ENCODE data around the gene DYSF. TPM values are rescaled to one million over a fixed set of nuclear protein-coding genes. Genes with fewer than 3 reads are reported as not detected.
A peak's percentile ranks its signal among the peaks of the same experiment; 100 is the strongest.

Gene DYSF
- total RNA-seq, 1 donor from 2014 or later = not detected

GRCh38 chr2:71613403-71613952 is 160.1 kb downstream of the DYSF start:
- DNase-seq (ENCODE audit: low spot score) = no peak
- no peaks in the 10 kb centered on the region for H3K4me1 Mint-ChIP-seq (ENCODE audit: low read depth)
- H3K27ac Mint-ChIP-seq = no peak overlapping the region
- H3K36me3 Mint-ChIP-seq (ENCODE audit: low read depth) = no peaks in the 10 kb centered on the region
- intact Hi-C loops (cut with micrococcal nuclease) = no loop called here
- H3K4me3 Mint-ChIP-seq (ENCODE audit: low read depth) = no peak overlapping the region
- no peaks in the 10 kb centered on the region for H3K27me3 Mint-ChIP-seq (ENCODE audit: low read depth)
- H3K9me3 Mint-ChIP-seq = no peaks in the 10 kb centered on the region

- H3K9me3 Mint-ChIP-seq = no peaks in the 10 kb centered on the region
- no peak overlapping the region for H3K27ac Mint-ChIP-seq
- H3K27me3 Mint-ChIP-seq (ENCODE audit: low read depth) = no peaks in the 10 kb centered on the region
- no peak overlapping the region for H3K4me3 Mint-ChIP-seq (ENCODE audit: low read depth)
- no peaks in the 10 kb centered on the region for H3K36me3 Mint-ChIP-seq (ENCODE audit: low read depth)
- intact Hi-C loops (cut with micrococcal nuclease) = no loop called here
- no peaks in the 10 kb centered on the region for H3K4me1 Mint-ChIP-seq (ENCODE audit: low read depth)
- peak; percentile 2 for DNase-seq (ENCODE audit: low spot score)
These were observed 160.9 kb downstream of the DYSF start for GRCh38 chr2:71613953-71614925.

- DNase-seq (ENCODE audit: low spot score) = no peak
- H3K4me3 Mint-ChIP-seq (ENCODE audit: low read depth) = no peak overlapping the region
- no peak overlapping the region for H3K27ac Mint-ChIP-seq
- H3K36me3 Mint-ChIP-seq (ENCODE audit: low read depth) = no peaks in the 10 kb centered on the region
- intact Hi-C loops (cut with micrococcal nuclease) = no loop called here
- no peaks in the 10 kb centered on the region for H3K27me3 Mint-ChIP-seq (ENCODE audit: low read depth)
- no peaks in the 10 kb centered on the region for H3K4me1 Mint-ChIP-seq (ENCODE audit: low read depth)
- no peaks in the 10 kb centered on the region for H3K9me3 Mint-ChIP-seq
These were observed 161.8 kb downstream of the DYSF start for GRCh38 chr2:71614976-71615766.

GRCh38 chr2:71615767-71616730 is 162.7 kb downstream of the DYSF start:
- DNase-seq (ENCODE audit: low spot score) = peak; percentile 4

GRCh38 chr2:71617266-71617665 is 163.9 kb downstream of the DYSF start:
- Mint-ChIP-seq H3K9me3 (no peaks in the 10 kb centered on the region), H3K27ac (no peak overlapping the region), H3K4me1 (ENCODE audit: low read depth) (no peaks in the 10 kb centered on the region), H3K36me3 (ENCODE audit: low read depth) (no peaks in the 10 kb centered on the region), H3K27me3 (ENCODE audit: low read depth) (no peaks in the 10 kb centered on the region), H3K4me3 (ENCODE audit: low read depth) (no peak overlapping the region)
- no peak for DNase-seq (ENCODE audit: low spot score)
- intact Hi-C loops (cut with micrococcal nuclease) = no loop called here

More at GRCh38 chr2:71615767-71616730, 162.7 kb downstream of the DYSF start:
- no peak overlapping the region for H3K4me3 Mint-ChIP-seq (ENCODE audit: low read depth)
- H3K9me3 Mint-ChIP-seq = no peaks in the 10 kb centered on the region
- H3K36me3 Mint-ChIP-seq (ENCODE audit: low read depth) = no peaks in the 10 kb centered on the region
- intact Hi-C loops (cut with micrococcal nuclease) = no loop called here
- no peaks in the 10 kb centered on the region for H3K4me1 Mint-ChIP-seq (ENCODE audit: low read depth)
- H3K27me3 Mint-ChIP-seq (ENCODE audit: low read depth) = no peaks in the 10 kb centered on the region
- H3K27ac Mint-ChIP-seq = no peak overlapping the region

GRCh38 chr2:71618327-71619113 is 165.2 kb downstream of the DYSF start:
- H3K4me1 Mint-ChIP-seq (ENCODE audit: low read depth) = no peaks in the 10 kb centered on the region
- intact Hi-C loops (cut with micrococcal nuclease) = no loop called here
- no peak overlapping the region for H3K4me3 Mint-ChIP-seq (ENCODE audit: low read depth)
- peak; percentile 7 for DNase-seq (ENCODE audit: low spot score)
- no peak overlapping the region for H3K27ac Mint-ChIP-seq
- H3K9me3 Mint-ChIP-seq = no peaks in the 10 kb centered on the region
- no peaks in the 10 kb centered on the region for H3K36me3 Mint-ChIP-seq (ENCODE audit: low read depth)
- H3K27me3 Mint-ChIP-seq (ENCODE audit: low read depth) = no peaks in the 10 kb centered on the region

GRCh38 chr2:71619230-71619741 is 165.9 kb downstream of the DYSF start:
- no peaks in the 10 kb centered on the region for H3K4me1 Mint-ChIP-seq (ENCODE audit: low read depth)
- H3K27ac Mint-ChIP-seq = no peak overlapping the region
- no peaks in the 10 kb centered on the region for H3K27me3 Mint-ChIP-seq (ENCODE audit: low read depth)
- H3K9me3 Mint-ChIP-seq = no peaks in the 10 kb centered on the region
- intact Hi-C loops (cut with micrococcal nuclease) = no loop called here
- peak; percentile 5 for DNase-seq (ENCODE audit: low spot score)
- H3K4me3 Mint-ChIP-seq (ENCODE audit: low read depth) = no peak overlapping the region
- no peaks in the 10 kb centered on the region for H3K36me3 Mint-ChIP-seq (ENCODE audit: low read depth)

GRCh38 chr2:71620116-71620515 is 166.8 kb downstream of the DYSF start:
- DNase-seq (ENCODE audit: low spot score) = no peak

GRCh38 chr2:71620851-71621251 is 167.5 kb downstream of the DYSF start:
- no peaks in the 10 kb centered on the region for H3K36me3 Mint-ChIP-seq (ENCODE audit: low read depth)
- H3K27ac Mint-ChIP-seq = no peak overlapping the region
- H3K9me3 Mint-ChIP-seq = no peaks in the 10 kb centered on the region
- H3K27me3 Mint-ChIP-seq (ENCODE audit: low read depth) = peaks cover 1% of the 10 kb centered on the region
- intact Hi-C loops (cut with micrococcal nuclease) = no loop called here
- DNase-seq (ENCODE audit: low spot score) = no peak
- no peak overlapping the region for H3K4me3 Mint-ChIP-seq (ENCODE audit: low read depth)
- H3K4me1 Mint-ChIP-seq (ENCODE audit: low read depth) = no peaks in the 10 kb centered on the region

More at GRCh38 chr2:71620116-71620515, 166.8 kb downstream of the DYSF start:
- no peaks in the 10 kb centered on the region for H3K36me3 Mint-ChIP-seq (ENCODE audit: low read depth)
- peaks cover under 1% of the 10 kb centered on the region for H3K27me3 Mint-ChIP-seq (ENCODE audit: low read depth)
- H3K9me3 Mint-ChIP-seq = no peaks in the 10 kb centered on the region
- H3K27ac Mint-ChIP-seq = no peak overlapping the region
- H3K4me3 Mint-ChIP-seq (ENCODE audit: low read depth) = no peak overlapping the region
- intact Hi-C loops (cut with micrococcal nuclease) = no loop called here
- no peaks in the 10 kb centered on the region for H3K4me1 Mint-ChIP-seq (ENCODE audit: low read depth)

- H3K36me3 Mint-ChIP-seq (ENCODE audit: low read depth) = no peaks in the 10 kb centered on the region
These were observed 175.9 kb downstream of the DYSF start for GRCh38 chr2:71629273-71629672.

GRCh38 chr2:71629771-71630453 is 176.6 kb downstream of the DYSF start:
- Mint-ChIP-seq H3K4me1 (ENCODE audit: low read depth) (no peaks in the 10 kb centered on the region), H3K36me3 (ENCODE audit: low read depth) (no peaks in the 10 kb centered on the region), H3K27me3 (ENCODE audit: low read depth) (peaks cover 14% of the 10 kb centered on the region), H3K9me3 (no peaks in the 10 kb centered on the region), H3K27ac (no peak overlapping the region), H3K4me3 (ENCODE audit: low read depth) (no peak overlapping the region)
- DNase-seq (ENCODE audit: low spot score) = no peak
- intact Hi-C loops (cut with micrococcal nuclease) = no loop called here

More at GRCh38 chr2:71629273-71629672, 175.9 kb downstream of the DYSF start:
- no peaks in the 10 kb centered on the region for H3K4me1 Mint-ChIP-seq (ENCODE audit: low read depth)
- H3K4me3 Mint-ChIP-seq (ENCODE audit: low read depth) = no peak overlapping the region
- no peaks in the 10 kb centered on the region for H3K9me3 Mint-ChIP-seq
- peaks cover 14% of the 10 kb centered on the region for H3K27me3 Mint-ChIP-seq (ENCODE audit: low read depth)
- H3K27ac Mint-ChIP-seq = no peak overlapping the region
- no peak for DNase-seq (ENCODE audit: low spot score)
- intact Hi-C loops (cut with micrococcal nuclease) = no loop called here
